ENCODE data around the gene MEIS1.

MEIS1 gene

GRCh38 chr2:66536290-66536673 lies 101.4 kb downstream of the MEIS1 start:
- no peak overlapping the region for H3K4me3 ChIP-seq (ENCODE audit: low read length in 2 of 2)
- no peaks in the 10 kb centered on the region for H3K36me3 ChIP-seq (ENCODE audit: control insufficient read depth in 2 of 2, insufficient read depth in 2 of 2, low read length in 2 of 2)
- no peaks in the 10 kb centered on the region for H3K4me1 ChIP-seq (ENCODE audit: control insufficient read depth in 2 of 2, insufficient read depth in 2 of 2, low read length in 2 of 2)
- no peaks in the 10 kb centered on the region for H3K9me3 ChIP-seq (ENCODE audit: control insufficient read depth in 2 of 2, low read length in 2 of 2)
- no peak overlapping the region for H3K9ac ChIP-seq (ENCODE audit: low read depth in 1 of 2, low read length in 2 of 2)
- no peak overlapping the region for H3K27ac ChIP-seq (ENCODE audit: low read depth in 2 of 2, low read length in 2 of 2)
- peaks cover 2 to 3% of the 10 kb centered on the region in 2 donors for H3K27me3 ChIP-seq (ENCODE audit: control insufficient read depth in 2 of 2, insufficient read depth in 2 of 2, low read length in 2 of 2)

GRCh38 chr2:66536997-66537396 lies 102.1 kb downstream of the MEIS1 start:
- H3K4me3 ChIP-seq (ENCODE audit: low read length in 2 of 2): no peak overlapping the region
- peaks cover 2 to 3% of the 10 kb centered on the region in 2 donors for H3K27me3 ChIP-seq (ENCODE audit: control insufficient read depth in 2 of 2, insufficient read depth in 2 of 2, low read length in 2 of 2)
- no peaks in the 10 kb centered on the region for H3K9me3 ChIP-seq (ENCODE audit: control insufficient read depth in 2 of 2, low read length in 2 of 2)
- H3K9ac ChIP-seq (ENCODE audit: low read depth in 1 of 2, low read length in 2 of 2): no peak overlapping the region
- H3K36me3 ChIP-seq (ENCODE audit: control insufficient read depth in 2 of 2, insufficient read depth in 2 of 2, low read length in 2 of 2): no peaks in the 10 kb centered on the region
- H3K4me1 ChIP-seq (ENCODE audit: control insufficient read depth in 2 of 2, insufficient read depth in 2 of 2, low read length in 2 of 2): no peaks in the 10 kb centered on the region
- no peak overlapping the region for H3K27ac ChIP-seq (ENCODE audit: low read depth in 2 of 2, low read length in 2 of 2)

GRCh38 chr2:66538291-66538690 lies 103.4 kb downstream of the MEIS1 start:
- no peak overlapping the region for H3K9ac ChIP-seq (ENCODE audit: low read depth in 1 of 2, low read length in 2 of 2)
- H3K36me3 ChIP-seq (ENCODE audit: control insufficient read depth in 2 of 2, insufficient read depth in 2 of 2, low read length in 2 of 2): no peaks in the 10 kb centered on the region
- H3K4me1 ChIP-seq (ENCODE audit: control insufficient read depth in 2 of 2, insufficient read depth in 2 of 2, low read length in 2 of 2): no peaks in the 10 kb centered on the region
- H3K27me3 ChIP-seq (ENCODE audit: control insufficient read depth in 2 of 2, insufficient read depth in 2 of 2, low read length in 2 of 2): peaks cover 2 to 3% of the 10 kb centered on the region in 2 donors
- no peak overlapping the region for H3K27ac ChIP-seq (ENCODE audit: low read depth in 2 of 2, low read length in 2 of 2)
- H3K4me3 ChIP-seq (ENCODE audit: low read length in 2 of 2): no peak overlapping the region
- H3K9me3 ChIP-seq (ENCODE audit: control insufficient read depth in 2 of 2, low read length in 2 of 2): no peaks in the 10 kb centered on the region

- no peak overlapping the region for H3K27ac ChIP-seq (ENCODE audit: low read depth in 2 of 2, low read length in 2 of 2)
Observed at GRCh38 chr2:66539452-66539851, 104.5 kb downstream of the MEIS1 start.

DNA sequence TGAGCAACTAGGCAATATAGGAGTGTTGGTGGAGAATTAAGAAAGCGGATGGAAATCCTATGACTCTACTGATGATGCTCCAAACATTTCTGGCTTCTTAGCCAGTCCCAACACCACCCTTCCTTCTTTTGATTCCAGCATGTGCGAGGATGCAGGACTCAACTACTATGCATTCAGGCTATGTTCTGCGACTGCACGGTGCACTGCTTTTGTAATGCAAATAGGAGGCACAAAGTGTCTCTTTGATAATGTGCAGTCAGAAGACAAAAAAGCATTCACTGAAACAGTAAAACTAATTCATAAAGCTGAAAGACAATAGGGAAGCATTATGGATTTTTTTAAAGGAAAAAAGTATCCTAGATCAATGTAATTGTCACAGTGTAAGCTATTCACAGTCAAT lies 106.7 kb downstream of the MEIS1 start:
- H3K27ac ChIP-seq (ENCODE audit: low read depth in 2 of 2, low read length in 2 of 2): no peak overlapping the region
- no peaks in the 10 kb centered on the region for H3K4me1 ChIP-seq (ENCODE audit: control insufficient read depth in 2 of 2, insufficient read depth in 2 of 2, low read length in 2 of 2)
- no peaks in the 10 kb centered on the region for H3K9me3 ChIP-seq (ENCODE audit: control insufficient read depth in 2 of 2, low read length in 2 of 2)
- H3K36me3 ChIP-seq (ENCODE audit: control insufficient read depth in 2 of 2, insufficient read depth in 2 of 2, low read length in 2 of 2): no peaks in the 10 kb centered on the region
- no peak overlapping the region for H3K9ac ChIP-seq (ENCODE audit: low read depth in 1 of 2, low read length in 2 of 2)
- peaks cover 0 to 2% of the 10 kb centered on the region in 2 donors for H3K27me3 ChIP-seq (ENCODE audit: control insufficient read depth in 2 of 2, insufficient read depth in 2 of 2, low read length in 2 of 2)
- no peak overlapping the region for H3K4me3 ChIP-seq (ENCODE audit: low read length in 2 of 2)

More at GRCh38 chr2:66539452-66539851, 104.5 kb downstream of the MEIS1 start:
- Histone ChIP-seq H3K9me3 (ENCODE audit: control insufficient read depth in 2 of 2, low read length in 2 of 2) (no peaks in the 10 kb centered on the region), H3K9ac (ENCODE audit: low read depth in 1 of 2, low read length in 2 of 2) (no peak overlapping the region), H3K27me3 (ENCODE audit: control insufficient read depth in 2 of 2, insufficient read depth in 2 of 2, low read length in 2 of 2) (peaks cover 2 to 3% of the 10 kb centered on the region in 2 donors), H3K4me1 (ENCODE audit: control insufficient read depth in 2 of 2, insufficient read depth in 2 of 2, low read length in 2 of 2) (no peaks in the 10 kb centered on the region), H3K4me3 (ENCODE audit: low read length in 2 of 2) (no peak overlapping the region), H3K36me3 (ENCODE audit: control insufficient read depth in 2 of 2, insufficient read depth in 2 of 2, low read length in 2 of 2) (no peaks in the 10 kb centered on the region)

DNA sequence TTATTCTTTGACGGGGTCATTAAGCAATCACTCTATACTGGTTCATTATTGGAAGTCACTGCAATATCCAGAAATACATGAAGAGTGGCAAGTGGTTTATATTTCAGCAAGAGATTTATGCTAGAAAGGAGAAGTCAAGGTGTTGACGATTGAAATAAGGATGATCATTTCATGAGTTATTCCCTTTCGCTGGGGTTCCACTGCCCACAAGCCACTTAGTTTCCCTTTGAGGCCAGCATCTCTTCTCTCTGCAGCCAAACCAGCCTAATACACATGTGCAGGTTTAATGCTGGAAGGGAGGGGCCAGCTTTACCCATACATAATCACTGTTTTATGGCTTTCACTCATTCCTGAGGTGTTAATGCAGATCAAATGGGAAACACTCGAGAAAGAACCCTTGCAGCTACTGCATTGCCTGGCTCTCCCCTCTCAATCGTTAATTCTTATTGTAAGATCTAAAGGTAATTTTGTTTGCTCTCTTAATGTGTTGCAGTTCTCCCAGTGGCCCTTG lies 108.4 kb downstream of the MEIS1 start:
- Histone ChIP-seq H3K27me3 (ENCODE audit: control insufficient read depth in 2 of 2, insufficient read depth in 2 of 2, low read length in 2 of 2) (no peaks in the 10 kb centered on the region), H3K36me3 (ENCODE audit: control insufficient read depth in 2 of 2, insufficient read depth in 2 of 2, low read length in 2 of 2) (no peaks in the 10 kb centered on the region), H3K9me3 (ENCODE audit: control insufficient read depth in 2 of 2, low read length in 2 of 2) (no peaks in the 10 kb centered on the region), H3K4me3 (ENCODE audit: low read length in 2 of 2) (no peak overlapping the region), H3K9ac (ENCODE audit: low read depth in 1 of 2, low read length in 2 of 2) (no peak overlapping the region), H3K27ac (ENCODE audit: low read depth in 2 of 2, low read length in 2 of 2) (no peak overlapping the region), H3K4me1 (ENCODE audit: control insufficient read depth in 2 of 2, insufficient read depth in 2 of 2, low read length in 2 of 2) (no peaks in the 10 kb centered on the region)

DNA sequence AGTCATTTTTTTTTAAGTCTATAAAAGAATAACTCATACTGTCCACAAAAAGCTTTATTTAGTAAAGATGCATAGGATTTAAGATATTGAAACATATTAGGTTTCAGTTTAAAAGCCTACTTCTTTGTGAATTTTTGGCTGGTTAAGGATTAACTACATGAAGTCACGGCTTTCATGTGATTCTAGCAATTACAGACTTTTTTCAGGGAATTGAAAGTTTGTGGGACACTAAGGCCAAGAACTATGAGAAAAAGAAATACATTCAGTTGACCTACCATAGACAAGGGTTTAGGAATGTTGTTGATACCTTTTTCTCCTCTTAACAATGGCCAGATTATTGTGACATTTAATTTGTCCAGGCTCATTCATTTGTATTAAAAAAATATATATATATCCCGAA lies 109.3 kb downstream of the MEIS1 start:
- Histone ChIP-seq H3K27me3 (ENCODE audit: control insufficient read depth in 2 of 2, insufficient read depth in 2 of 2, low read length in 2 of 2) (peaks cover 0 to 2% of the 10 kb centered on the region in 2 donors), H3K4me1 (ENCODE audit: control insufficient read depth in 2 of 2, insufficient read depth in 2 of 2, low read length in 2 of 2) (no peaks in the 10 kb centered on the region), H3K9me3 (ENCODE audit: control insufficient read depth in 2 of 2, low read length in 2 of 2) (no peaks in the 10 kb centered on the region), H3K27ac (ENCODE audit: low read depth in 2 of 2, low read length in 2 of 2) (no peak overlapping the region), H3K4me3 (ENCODE audit: low read length in 2 of 2) (no peak overlapping the region), H3K36me3 (ENCODE audit: control insufficient read depth in 2 of 2, insufficient read depth in 2 of 2, low read length in 2 of 2) (no peaks in the 10 kb centered on the region), H3K9ac (ENCODE audit: low read depth in 1 of 2, low read length in 2 of 2) (no peak overlapping the region)

DNA sequence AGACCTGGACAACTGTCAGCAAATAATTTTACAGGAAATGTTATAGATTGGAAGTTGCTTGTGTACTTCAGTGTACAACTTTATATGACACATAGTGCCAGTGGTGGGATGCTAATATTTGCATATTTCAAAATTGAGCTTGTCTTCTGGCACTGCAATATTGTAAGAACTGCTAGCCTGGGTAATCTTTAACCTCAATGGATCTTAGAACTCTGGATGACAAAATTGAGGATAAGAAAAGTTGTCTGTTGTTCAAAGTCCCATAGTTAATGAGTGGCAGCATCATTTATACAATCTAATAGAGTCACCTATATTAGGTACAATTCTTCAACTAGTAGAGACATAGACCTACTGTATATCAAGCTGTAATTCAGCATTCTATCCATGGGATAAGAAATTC lies 110.3 kb downstream of the MEIS1 start:
- Histone ChIP-seq H3K27me3 (ENCODE audit: control insufficient read depth in 2 of 2, insufficient read depth in 2 of 2, low read length in 2 of 2) (peaks cover 0 to 2% of the 10 kb centered on the region in 2 donors), H3K4me1 (ENCODE audit: control insufficient read depth in 2 of 2, insufficient read depth in 2 of 2, low read length in 2 of 2) (no peaks in the 10 kb centered on the region), H3K9ac (ENCODE audit: low read depth in 1 of 2, low read length in 2 of 2) (no peak overlapping the region), H3K4me3 (ENCODE audit: low read length in 2 of 2) (no peak overlapping the region), H3K36me3 (ENCODE audit: control insufficient read depth in 2 of 2, insufficient read depth in 2 of 2, low read length in 2 of 2) (no peaks in the 10 kb centered on the region), H3K27ac (ENCODE audit: low read depth in 2 of 2, low read length in 2 of 2) (no peak overlapping the region), H3K9me3 (ENCODE audit: control insufficient read depth in 2 of 2, low read length in 2 of 2) (no peaks in the 10 kb centered on the region)

DNA sequence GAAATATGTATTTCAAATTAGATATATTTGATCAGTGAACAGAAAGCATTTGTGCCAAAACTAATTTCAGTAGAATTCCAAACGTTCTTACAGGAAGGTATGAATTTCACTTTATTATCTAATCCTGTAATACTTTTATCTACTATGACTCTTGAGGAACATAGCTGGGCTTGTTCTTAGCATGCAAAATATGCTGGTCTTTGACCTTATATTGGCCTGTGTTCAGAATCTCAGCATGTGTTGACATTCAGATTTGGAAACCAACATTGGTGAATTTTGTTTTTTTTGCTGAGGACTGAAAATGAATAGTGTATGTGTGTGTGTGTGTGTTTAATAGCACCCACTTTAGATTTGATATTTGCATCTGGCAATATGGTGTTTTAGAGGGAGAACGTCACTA lies 112.2 kb downstream of the MEIS1 start:
- Histone ChIP-seq H3K36me3 (ENCODE audit: control insufficient read depth in 2 of 2, insufficient read depth in 2 of 2, low read length in 2 of 2) (no peaks in the 10 kb centered on the region), H3K27me3 (ENCODE audit: control insufficient read depth in 2 of 2, insufficient read depth in 2 of 2, low read length in 2 of 2) (peaks cover 0 to 2% of the 10 kb centered on the region in 2 donors), H3K27ac (ENCODE audit: low read depth in 2 of 2, low read length in 2 of 2) (no peak overlapping the region), H3K9ac (ENCODE audit: low read depth in 1 of 2, low read length in 2 of 2) (no peak overlapping the region), H3K9me3 (ENCODE audit: control insufficient read depth in 2 of 2, low read length in 2 of 2) (no peaks in the 10 kb centered on the region), H3K4me1 (ENCODE audit: control insufficient read depth in 2 of 2, insufficient read depth in 2 of 2, low read length in 2 of 2) (no peaks in the 10 kb centered on the region), H3K4me3 (ENCODE audit: low read length in 2 of 2) (no peak overlapping the region)

- Histone ChIP-seq H3K4me1 (ENCODE audit: control insufficient read depth in 2 of 2, insufficient read depth in 2 of 2, low read length in 2 of 2) (no peaks in the 10 kb centered on the region), H3K27me3 (ENCODE audit: control insufficient read depth in 2 of 2, insufficient read depth in 2 of 2, low read length in 2 of 2) (peaks cover 0 to 2% of the 10 kb centered on the region in 2 donors), H3K4me3 (ENCODE audit: low read length in 2 of 2) (no peak overlapping the region), H3K9me3 (ENCODE audit: control insufficient read depth in 2 of 2, low read length in 2 of 2) (no peaks in the 10 kb centered on the region), H3K9ac (ENCODE audit: low read depth in 1 of 2, low read length in 2 of 2) (no peak overlapping the region), H3K27ac (ENCODE audit: low read depth in 2 of 2, low read length in 2 of 2) (no peak overlapping the region), H3K36me3 (ENCODE audit: control insufficient read depth in 2 of 2, insufficient read depth in 2 of 2, low read length in 2 of 2) (no peaks in the 10 kb centered on the region)
Observed at GRCh38 chr2:66547887-66548286, 113.0 kb downstream of the MEIS1 start.

DNA sequence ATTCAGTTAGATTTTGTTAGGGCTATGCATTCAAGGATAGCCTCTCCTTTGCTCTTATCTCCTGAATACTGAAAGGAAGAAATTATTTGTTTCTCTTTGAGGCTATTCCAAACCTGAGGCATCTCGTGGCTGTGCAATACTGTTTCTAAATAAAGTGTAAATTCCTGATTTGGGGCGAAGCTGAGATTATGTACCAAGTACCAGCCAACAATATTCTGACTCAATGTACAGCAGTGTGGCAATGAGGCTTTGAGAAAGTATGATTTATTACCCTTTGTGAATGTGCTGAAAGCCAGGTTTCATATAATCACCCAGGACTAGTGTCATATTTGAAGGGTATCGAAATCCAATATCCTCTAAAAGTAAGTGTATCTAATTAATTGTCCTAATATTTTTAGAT lies 113.5 kb downstream of the MEIS1 start:
- Histone ChIP-seq H3K27me3 (ENCODE audit: control insufficient read depth in 2 of 2, insufficient read depth in 2 of 2, low read length in 2 of 2) (peaks cover 0 to 2% of the 10 kb centered on the region in 2 donors), H3K27ac (ENCODE audit: low read depth in 2 of 2, low read length in 2 of 2) (no peak overlapping the region), H3K4me3 (ENCODE audit: low read length in 2 of 2) (no peak overlapping the region), H3K36me3 (ENCODE audit: control insufficient read depth in 2 of 2, insufficient read depth in 2 of 2, low read length in 2 of 2) (no peaks in the 10 kb centered on the region), H3K4me1 (ENCODE audit: control insufficient read depth in 2 of 2, insufficient read depth in 2 of 2, low read length in 2 of 2) (no peaks in the 10 kb centered on the region), H3K9me3 (ENCODE audit: control insufficient read depth in 2 of 2, low read length in 2 of 2) (no peaks in the 10 kb centered on the region), H3K9ac (ENCODE audit: low read depth in 1 of 2, low read length in 2 of 2) (no peak overlapping the region)

Data from mucosa of rectum (tissue), 2 donors.